ENCODE measurements around the gene SMYD3. TPM values are rescaled to one million over a fixed set of nuclear protein-coding genes. Genes with fewer than 3 reads are reported as not detected.

The SMYD3 gene
- total and polyA plus RNA-seq, 2 of the 13 experiments (the other 11 are each of a cell fraction or from before 2014, with no cell fraction given) = 27.7 to 35.8 TPM

GRCh38 chr1:246519514-246519913, 12.4 kb upstream of the SMYD3 start:
- Histone ChIP-seq H4K20me1 (ENCODE audit: insufficient read depth, low read length) (no peaks in the 10 kb centered on the region), H3K27ac (ENCODE audit: extremely low read length, insufficient read depth, low read length) (no peak overlapping the region), H3K9me3 (ENCODE audit: low read length) (peaks cover 23% of the 10 kb centered on the region), H3K4me1 (ENCODE audit: insufficient read depth, low read length) (peaks cover 6% of the 10 kb centered on the region), H3K9ac (ENCODE audit: insufficient read depth, low read depth, low read length) (no peak overlapping the region), H3K79me2 (ENCODE audit: insufficient read depth, low read length) (no peaks in the 10 kb centered on the region), H3K4me3 (replicated peaks in 1 of 3; ENCODE audit: insufficient read depth in 1 of 3, low read depth in 2 of 3, low read length in 3 of 3) (no peak overlapping the region), H3K4me2 (ENCODE audit: low read depth, low read length) (no peak overlapping the region), H2AFZ (ENCODE audit: low read length) (no peak overlapping the region), H3K36me3 (replicated peaks in 1 of 2; ENCODE audit: control insufficient read depth in 1 of 2, insufficient read depth in 2 of 2, low read length in 2 of 2) (no peaks in the 10 kb centered on the region), H3K27me3 (ENCODE audit: control insufficient read depth in 1 of 2, insufficient read depth in 2 of 2, low read length in 2 of 2) (peaks cover 0 to 4% of the 10 kb centered on the region in 2 experiments; a peak in 1 of 5 replicates)
- 80% methylated on average over 1 of the region's 1 CpG for WGBS (ENCODE audit: low lambda C conversion rate)
- FAIRE-seq (no peak), ATAC-seq (no peak; the same call in 2 of the 3 replicates), DNase-seq (ENCODE audit: low spot score) (no peak)
- CTCF ChIA-PET (ENCODE audit: low intra/inter-chr PET ratio, low total read pairs) = no interaction called here
- in situ Hi-C loops (cut with HindIII; ENCODE audit: extremely low pct_ligation_motif_present, low pct_unique_long_range_greater_than_20kb) = no loop called here
- intact Hi-C loops (cut with micrococcal nuclease; ENCODE audit: unreplicated experiment) = no loop called here
- POLR2A ChIA-PET = no interaction called here
- TF ChIP-seq ZBTB14 (CRISPR knock-in tag; IDR thresholded peaks at IDR 0.05) (no peak), ZNF441 (CRISPR knock-in tag; IDR thresholded peaks at IDR 0.05; ENCODE audit: borderline replicate concordance) (no peak), ZNF720 (CRISPR knock-in tag; IDR thresholded peaks at IDR 0.05) (no peak)
- no TSS peak for BruUV-seq (replicated peaks)

- intact Hi-C loops (cut with micrococcal nuclease; ENCODE audit: unreplicated experiment) = no loop called here
- peaks cover 12% of the 10 kb centered on the region for H3K4me1 ChIP-seq (ENCODE audit: insufficient read depth, low read length)
- no peak overlapping the region for H3K9ac ChIP-seq (ENCODE audit: insufficient read depth, low read depth, low read length)
- no peaks in the 10 kb centered on the region for H3K79me2 ChIP-seq (ENCODE audit: insufficient read depth, low read length)
- no peak overlapping the region for H3K4me3 ChIP-seq (replicated peaks in 1 of 3; ENCODE audit: insufficient read depth in 1 of 3, low read depth in 2 of 3, low read length in 3 of 3)
- H3K9me3 ChIP-seq (ENCODE audit: low read length) = peaks cover 23% of the 10 kb centered on the region
- BruUV-seq (replicated peaks) = no TSS peak
- H3K27me3 ChIP-seq (ENCODE audit: control insufficient read depth in 1 of 2, insufficient read depth in 2 of 2, low read length in 2 of 2) = peaks cover under 1 to 4% of the 10 kb centered on the region in 2 experiments; a peak in 2 of 5 replicates
- in situ Hi-C loops (cut with HindIII; ENCODE audit: extremely low pct_ligation_motif_present, low pct_unique_long_range_greater_than_20kb) = no loop called here
- H3K4me2 ChIP-seq (ENCODE audit: low read depth, low read length) = no peak overlapping the region; the same call in 1 of the 2 replicates
- ATAC-seq (peak; percentile 12), DNase-seq (ENCODE audit: low spot score) (no peak), FAIRE-seq (no peak)
- 33% methylated on average over 8 of the region's 17 CpGs for WGBS (ENCODE audit: low lambda C conversion rate)
- ChIA-PET CTCF (ENCODE audit: low intra/inter-chr PET ratio, low total read pairs) (no interaction called here), POLR2A (no interaction called here)
- no peak overlapping the region for H2AFZ ChIP-seq (ENCODE audit: low read length)
- H3K27ac ChIP-seq (ENCODE audit: extremely low read length, insufficient read depth, low read length) = no peak overlapping the region
- H4K20me1 ChIP-seq (ENCODE audit: insufficient read depth, low read length) = no peaks in the 10 kb centered on the region
- no peaks in the 10 kb centered on the region for H3K36me3 ChIP-seq (replicated peaks in 1 of 2; ENCODE audit: control insufficient read depth in 1 of 2, insufficient read depth in 2 of 2, low read length in 2 of 2)
- TF ChIP-seq ASH2L (IDR thresholded peaks at IDR 0.05; ENCODE audit: insufficient read length, low read depth, low read length) (no peak), ZNF34 (CRISPR knock-in tag; IDR thresholded peaks at IDR 0.05; ENCODE audit: borderline replicate concordance) (no peak), ZNF792 (CRISPR knock-in tag; IDR thresholded peaks at IDR 0.05) (no peak), IKZF4 (CRISPR knock-in tag; IDR thresholded peaks at IDR 0.05; ENCODE audit: borderline replicate concordance, low read depth, not compliant biosample characterization) (no peak), RFX1 (IDR thresholded peaks at IDR 0.05) (no peak), HNF1A (IDR thresholded peaks at IDR 0.05; ENCODE audit: low read depth) (no peak), HNF1A (CRISPR knock-in tag; IDR thresholded peaks at IDR 0.05; ENCODE audit: borderline replicate concordance) (no peak), MAF1 (CRISPR knock-in tag; IDR thresholded peaks at IDR 0.05; ENCODE audit: borderline replicate concordance) (no peak), ZNF691 (CRISPR knock-in tag; IDR thresholded peaks at IDR 0.05; ENCODE audit: borderline replicate concordance, low read depth) (no peak)
These were observed 11.6 kb upstream of the SMYD3 start for GRCh38 chr1:246518456-246519205.
